Caco-2 (cell line): ENCODE results near the gene SESTD1. TPM values are rescaled to one million over a fixed set of nuclear protein-coding genes. Genes with fewer than 3 reads are reported as not detected.

Experiments used
- BruUV-seq: library from RNA; stranded (reverse); fragments of 400-500 nt; replicated peaks from 2 replicates; lab custom pipeline; 2021; lab: Mats Ljungman, UMichigan
- CTCF ChIA-PET: fragments of 300-600 bp; sonication (Branson Sonifier 250); formaldehyde crosslinking; loops from one replicate; lab custom pipeline; 2022; ENCODE audit warnings: antibody characterized with exemption; lab: Charles Lee
- POLR2A ChIA-PET: fragments of 300-600 bp; sonication (Branson Sonifier 250); formaldehyde crosslinking; loops from one replicate; lab custom pipeline; 2022; ENCODE audit warnings: antibody characterized with exemption; lab: Charles Lee
- DNase-seq, 2 experiments: peaks; one replicate each; pipeline versions ENCODE4 v3.0.0 to v3.0.0-alpha.2; 2020 to 2022
- H3K27me3 ChIP-seq: replicated peaks from 2 replicates; pipeline ENCODE4 v1.6.0; 2011; ENCODE audit warnings: low read length; ENCODE audit not compliant: control insufficient read depth, insufficient read depth
- H3K36me3 ChIP-seq: 2 replicates; pipeline ENCODE4 v1.5.1; 2011; ENCODE audit warnings: low read length; ENCODE audit not compliant: control insufficient read depth, insufficient read depth
- H3K4me1 ChIP-seq: fragments of 250-450 bp; sonication (Bioruptor Pico); 2 replicates; pipeline ENCODE4 v1.5.1; 2020; ENCODE audit warnings: mild to moderate bottlenecking
- H3K4me3 ChIP-seq: 2 replicates; pipeline ENCODE4 v1.5.1; 2011; ENCODE audit warnings: low read depth, mild to moderate bottlenecking, control low read depth, low read length
- H3K9me3 ChIP-seq: fragments of 250-450 bp; sonication (Bioruptor Pico); 2 replicates; pipeline ENCODE4 v1.5.1; 2020; ENCODE audit warnings: mild to moderate bottlenecking, moderate library complexity
- H3K27ac Mint-ChIP-seq: one replicate; pipeline ENCODE4 v1.8.0; 2022; ENCODE audit warnings: mixed read lengths; ENCODE audit not compliant: unreplicated experiment
- H3K27me3 Mint-ChIP-seq: one replicate; pipeline ENCODE4 v1.8.0; 2022; ENCODE audit warnings: mixed read lengths; ENCODE audit not compliant: insufficient read depth, unreplicated experiment
- H3K36me3 Mint-ChIP-seq: one replicate; pipeline ENCODE4 v1.8.0; 2022; ENCODE audit warnings: mild to moderate bottlenecking, mixed read lengths; ENCODE audit not compliant: insufficient read depth, unreplicated experiment
- H3K4me1 Mint-ChIP-seq: one replicate; pipeline ENCODE4 v1.8.0; 2022; ENCODE audit warnings: low read depth, mixed read lengths; ENCODE audit not compliant: unreplicated experiment
- H3K4me3 Mint-ChIP-seq: one replicate; pipeline ENCODE4 v1.8.0; 2022; ENCODE audit warnings: mild to moderate bottlenecking, moderate library complexity, mixed read lengths; ENCODE audit not compliant: unreplicated experiment
- H3K9me3 Mint-ChIP-seq: one replicate; pipeline ENCODE4 v1.8.0; 2022; ENCODE audit warnings: mixed read lengths; ENCODE audit not compliant: unreplicated experiment
- CTCF ChIP-seq, 2 experiments: fragments of 200-600 bp in 1 of 2; IDR thresholded peaks; 1 replicate in 1 of 2; 2 replicates in 1 of 2; pipeline versions ENCODE4 v1.5.1 to v1.8.0; 2011 to 2022; ENCODE audit warnings: antibody characterized with exemption in 1 of 2, control low read depth in 1 of 2, inconsistent platforms in 1 of 2, low read depth in 1 of 2, low read length in 1 of 2, mild to moderate bottlenecking in 1 of 2, moderate library complexity in 1 of 2; ENCODE audit not compliant: insufficient read depth in 1 of 2, severe bottlenecking in 1 of 2, unreplicated experiment in 1 of 2
- intact Hi-C: fragments of 100-400 bp; cut with micrococcal nuclease; formaldehyde crosslinking; loops from one replicate; pipeline ENCODE4 v1.10.0; 2022; ENCODE audit not compliant: unreplicated experiment
- total RNA-seq: library from RNA; stranded (reverse); gene quantifications from 2 replicates; pipeline ENCODE4 v1.2.3, GENCODE V29; 2022

The SESTD1 gene
- total RNA-seq, 1 experiment from 2014 or later: 50.2 TPM

- no peaks in the 10 kb centered on the region for H3K36me3 Mint-ChIP-seq
- Histone ChIP-seq H3K27me3 (no peaks in the 10 kb centered on the region), H3K9me3 (no peaks in the 10 kb centered on the region), H3K4me1 (0 out of 2 replicates have a peak, but pooled peaks cover 19% of the 10 kb centered on the region), H3K4me3 (no peak overlapping the region), H3K36me3 (no peaks in the 10 kb centered on the region; the same call in none of the 2 replicates)
- TF ChIP-seq CTCF (IDR thresholded peaks at IDR 0.05; ENCODE audit: insufficient read depth in 1 of 2, low read depth in 1 of 2, low read length in 1 of 2, severe bottlenecking in 1 of 2, unreplicated experiment in 1 of 2): no peak
- ChIA-PET CTCF (no interaction called here), POLR2A (no interaction called here)
- DNase-seq: no peak
- H3K4me1 Mint-ChIP-seq: peaks cover 11% of the 10 kb centered on the region
- no peaks in the 10 kb centered on the region for H3K9me3 Mint-ChIP-seq
- H3K27me3 Mint-ChIP-seq: no peaks in the 10 kb centered on the region
- intact Hi-C loops: no loop called here
- H3K4me3 Mint-ChIP-seq: no peak overlapping the region
- H3K27ac Mint-ChIP-seq: no peak overlapping the region
- BruUV-seq: no TSS peak
These were observed 29.0 kb downstream of the SESTD1 start for GRCh38 chr2:179235463-179236108.

DNA sequence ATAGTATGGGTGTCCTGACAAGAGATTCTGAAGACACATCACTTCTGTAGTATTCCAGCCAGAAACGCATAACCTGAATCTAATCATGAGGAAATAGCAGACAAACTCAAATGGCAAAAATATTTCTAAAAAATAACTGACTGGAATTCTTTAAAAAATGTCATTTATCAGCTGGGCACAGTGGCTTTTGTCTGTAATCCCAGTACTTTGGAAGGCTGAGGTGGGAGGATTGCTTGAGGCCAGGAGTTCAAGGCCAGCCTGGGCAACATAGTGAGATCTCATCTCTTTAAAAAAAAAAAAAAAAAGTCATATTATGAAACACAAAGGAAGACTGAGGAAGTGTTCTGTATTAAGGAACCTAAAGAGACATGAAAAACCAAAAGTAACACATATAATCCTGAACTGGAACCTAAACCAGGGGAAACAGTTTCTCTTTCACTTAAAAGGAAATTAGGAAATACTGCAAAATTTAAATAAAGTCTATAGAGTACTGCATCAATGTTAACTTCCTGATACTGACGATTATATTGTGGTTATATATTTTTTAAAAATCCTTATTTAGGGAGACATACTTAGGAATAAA lies 29.9 kb downstream of the SESTD1 start:
- ChIA-PET CTCF (no interaction called here), POLR2A (no interaction called here)
- no peaks in the 10 kb centered on the region for H3K36me3 Mint-ChIP-seq
- no peaks in the 10 kb centered on the region for H3K9me3 Mint-ChIP-seq
- no peak overlapping the region for H3K4me3 Mint-ChIP-seq
- no peak for DNase-seq
- H3K36me3 ChIP-seq: no peaks in the 10 kb centered on the region; the same call in none of the 2 replicates
- no peaks in the 10 kb centered on the region for H3K9me3 ChIP-seq
- 0 out of 2 replicates have a peak, but pooled peaks cover 15% of the 10 kb centered on the region for H3K4me1 ChIP-seq
- H3K4me3 ChIP-seq: no peak overlapping the region
- TF ChIP-seq CTCF (IDR thresholded peaks at IDR 0.05; ENCODE audit: insufficient read depth in 1 of 2, low read depth in 1 of 2, low read length in 1 of 2, severe bottlenecking in 1 of 2, unreplicated experiment in 1 of 2): no peak
- H3K27ac Mint-ChIP-seq: no peak overlapping the region
- BruUV-seq: no TSS peak
- peaks cover 11% of the 10 kb centered on the region for H3K4me1 Mint-ChIP-seq
- H3K27me3 ChIP-seq: no peaks in the 10 kb centered on the region
- intact Hi-C loops: no loop called here
- no peaks in the 10 kb centered on the region for H3K27me3 Mint-ChIP-seq

DNA sequence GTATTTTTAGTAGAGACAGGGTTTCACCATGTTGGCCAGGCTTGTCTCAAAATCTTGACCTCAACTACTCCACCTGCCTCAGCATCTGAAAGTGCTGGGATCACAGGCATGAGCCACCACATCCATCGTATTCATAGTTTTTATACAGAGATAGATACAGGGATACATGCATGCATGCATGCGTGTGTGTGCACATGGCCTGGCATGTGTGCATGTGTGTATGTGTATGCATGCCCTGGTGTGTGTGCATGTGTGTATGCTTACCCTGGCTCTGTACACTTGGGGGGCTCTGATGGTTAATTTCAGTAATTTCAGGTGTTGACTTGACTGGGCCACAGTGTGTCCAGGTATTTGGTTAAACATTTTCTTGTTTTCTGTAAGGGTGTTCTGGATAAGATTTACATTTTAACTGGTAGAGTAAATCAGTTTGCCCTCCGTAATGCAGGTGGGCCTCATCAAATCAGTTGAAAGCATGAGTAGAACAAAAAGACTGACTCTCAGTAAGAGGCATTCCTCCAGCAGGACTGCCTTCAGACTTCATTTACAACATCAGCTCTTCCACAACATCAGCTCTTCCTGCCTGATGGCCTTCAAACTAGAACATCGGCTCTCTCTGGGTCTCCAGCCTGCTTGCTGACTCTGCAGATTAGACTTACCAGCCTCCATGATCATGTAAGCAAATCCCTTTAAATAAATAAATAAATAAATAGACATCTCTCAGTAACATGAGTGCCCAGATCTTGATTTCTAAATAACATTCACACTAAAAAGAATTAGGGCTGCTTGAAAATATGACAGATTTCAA lies 30.8 kb downstream of the SESTD1 start:
- H3K36me3 Mint-ChIP-seq: no peaks in the 10 kb centered on the region
- 0 out of 2 replicates have a peak, but pooled peaks cover 9% of the 10 kb centered on the region for H3K4me1 ChIP-seq
- POLR2A ChIA-PET: no interaction called here
- H3K27me3 Mint-ChIP-seq: no peaks in the 10 kb centered on the region
- intact Hi-C loops: no loop called here
- no TSS peak for BruUV-seq
- peaks cover 4% of the 10 kb centered on the region for H3K4me1 Mint-ChIP-seq
- no peak for DNase-seq
- no peak overlapping the region for H3K27ac Mint-ChIP-seq
- H3K4me3 Mint-ChIP-seq: no peak overlapping the region
- CTCF ChIA-PET: no interaction called here
- no peaks in the 10 kb centered on the region for H3K27me3 ChIP-seq
- no peaks in the 10 kb centered on the region for H3K9me3 ChIP-seq
- no peak for TF ChIP-seq CTCF (IDR thresholded peaks at IDR 0.05; ENCODE audit: insufficient read depth in 1 of 2, low read depth in 1 of 2, low read length in 1 of 2, severe bottlenecking in 1 of 2, unreplicated experiment in 1 of 2)
- no peak overlapping the region for H3K4me3 ChIP-seq
- no peaks in the 10 kb centered on the region for H3K9me3 Mint-ChIP-seq
- H3K36me3 ChIP-seq: no peaks in the 10 kb centered on the region; the same call in none of the 2 replicates
